WI38 (cell line): ENCODE data around the gene CEBPE.

Source experiments
- H3K4me3 ChIP-seq: 2 replicates; pipeline ENCODE4 v1.5.1; 2011; ENCODE audit warnings: low read depth, mild to moderate bottlenecking, control low read depth, low read length
- TF ChIP-seq, protein P1 (sequence below): IDR thresholded peaks from 2 replicates; pipeline ENCODE4 v1.5.1; 2012; ENCODE audit warnings: low read depth, mild to moderate bottlenecking, control low read depth, low read length

Gene CEBPE

DNA sequence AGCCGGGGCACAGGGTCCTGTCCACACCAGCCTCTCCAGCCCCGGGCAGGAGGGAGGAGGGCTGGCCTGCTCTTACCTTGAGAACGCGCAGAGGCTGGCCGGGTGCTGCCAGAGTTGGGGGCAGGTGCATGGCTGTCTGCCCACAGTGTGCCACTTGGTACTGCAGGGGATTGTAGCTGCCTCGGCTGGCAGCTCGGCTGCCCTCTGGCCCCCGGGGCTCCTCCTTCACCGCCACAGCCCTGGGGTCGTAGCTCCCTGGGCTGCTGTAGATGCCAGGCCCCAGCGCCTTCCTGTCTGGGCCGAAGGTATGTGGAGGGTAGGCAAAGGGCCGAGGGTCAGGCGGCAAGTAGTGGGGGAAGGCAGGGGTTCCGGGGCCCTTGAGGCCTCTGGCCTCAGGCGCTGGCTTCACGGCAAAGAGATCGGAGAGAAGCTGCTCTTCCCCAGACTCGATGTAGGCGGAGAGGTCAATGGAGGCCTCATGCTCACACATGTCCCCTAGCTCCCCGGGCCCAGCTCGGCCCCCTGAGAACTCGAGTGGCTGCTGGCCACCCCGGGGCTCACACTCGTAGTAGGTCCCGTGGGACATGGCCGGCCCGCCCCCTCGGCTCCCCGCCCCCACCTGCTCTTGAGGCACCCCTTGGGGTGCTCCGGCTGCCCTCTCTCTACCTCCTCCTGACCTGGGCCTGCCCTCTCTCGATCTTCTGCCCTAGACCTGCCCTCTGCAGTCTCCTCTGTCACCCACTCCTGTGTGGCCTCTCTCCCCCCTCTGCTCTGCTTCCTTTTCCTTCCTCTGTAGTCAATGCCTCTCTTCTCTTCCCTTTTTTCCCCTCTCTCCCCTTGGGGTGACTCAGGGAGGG lies at the start of gene CEBPE:
Gene CEBPE, minus strand, starts transcription at position 750 of the 857 bp plus-strand sequence. Its CDS starts 164 bp downstream, at position 586.
- TF ChIP-seq, protein P1, sequence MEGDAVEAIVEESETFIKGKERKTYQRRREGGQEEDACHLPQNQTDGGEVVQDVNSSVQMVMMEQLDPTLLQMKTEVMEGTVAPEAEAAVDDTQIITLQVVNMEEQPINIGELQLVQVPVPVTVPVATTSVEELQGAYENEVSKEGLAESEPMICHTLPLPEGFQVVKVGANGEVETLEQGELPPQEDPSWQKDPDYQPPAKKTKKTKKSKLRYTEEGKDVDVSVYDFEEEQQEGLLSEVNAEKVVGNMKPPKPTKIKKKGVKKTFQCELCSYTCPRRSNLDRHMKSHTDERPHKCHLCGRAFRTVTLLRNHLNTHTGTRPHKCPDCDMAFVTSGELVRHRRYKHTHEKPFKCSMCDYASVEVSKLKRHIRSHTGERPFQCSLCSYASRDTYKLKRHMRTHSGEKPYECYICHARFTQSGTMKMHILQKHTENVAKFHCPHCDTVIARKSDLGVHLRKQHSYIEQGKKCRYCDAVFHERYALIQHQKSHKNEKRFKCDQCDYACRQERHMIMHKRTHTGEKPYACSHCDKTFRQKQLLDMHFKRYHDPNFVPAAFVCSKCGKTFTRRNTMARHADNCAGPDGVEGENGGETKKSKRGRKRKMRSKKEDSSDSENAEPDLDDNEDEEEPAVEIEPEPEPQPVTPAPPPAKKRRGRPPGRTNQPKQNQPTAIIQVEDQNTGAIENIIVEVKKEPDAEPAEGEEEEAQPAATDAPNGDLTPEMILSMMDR = no peak
- H3K4me3 ChIP-seq = no peak within 1 kb of the TSS

DNA sequence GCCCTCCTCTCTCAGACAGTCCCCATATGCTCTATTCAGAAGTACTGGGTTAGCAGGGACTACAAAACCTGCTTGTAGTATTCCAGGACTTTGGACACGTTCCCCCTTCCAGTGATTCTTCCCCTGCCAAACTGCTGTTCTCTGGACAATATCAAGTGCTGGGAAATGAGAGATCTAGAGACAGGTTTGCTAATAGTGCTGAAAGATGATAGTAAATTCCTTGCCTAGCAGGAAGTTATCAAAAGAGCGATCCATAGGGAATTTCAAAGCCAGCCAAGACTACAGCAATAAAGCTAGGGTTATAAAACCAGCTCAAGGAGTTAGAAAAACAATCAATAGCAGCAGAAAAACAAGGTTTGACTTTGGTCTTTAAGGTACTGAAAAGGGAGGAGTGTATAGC lies 49.2 kb upstream of the CEBPE start:
- H3K4me3 ChIP-seq = no peak overlapping the region
- TF ChIP-seq, protein P1 = no peak

DNA sequence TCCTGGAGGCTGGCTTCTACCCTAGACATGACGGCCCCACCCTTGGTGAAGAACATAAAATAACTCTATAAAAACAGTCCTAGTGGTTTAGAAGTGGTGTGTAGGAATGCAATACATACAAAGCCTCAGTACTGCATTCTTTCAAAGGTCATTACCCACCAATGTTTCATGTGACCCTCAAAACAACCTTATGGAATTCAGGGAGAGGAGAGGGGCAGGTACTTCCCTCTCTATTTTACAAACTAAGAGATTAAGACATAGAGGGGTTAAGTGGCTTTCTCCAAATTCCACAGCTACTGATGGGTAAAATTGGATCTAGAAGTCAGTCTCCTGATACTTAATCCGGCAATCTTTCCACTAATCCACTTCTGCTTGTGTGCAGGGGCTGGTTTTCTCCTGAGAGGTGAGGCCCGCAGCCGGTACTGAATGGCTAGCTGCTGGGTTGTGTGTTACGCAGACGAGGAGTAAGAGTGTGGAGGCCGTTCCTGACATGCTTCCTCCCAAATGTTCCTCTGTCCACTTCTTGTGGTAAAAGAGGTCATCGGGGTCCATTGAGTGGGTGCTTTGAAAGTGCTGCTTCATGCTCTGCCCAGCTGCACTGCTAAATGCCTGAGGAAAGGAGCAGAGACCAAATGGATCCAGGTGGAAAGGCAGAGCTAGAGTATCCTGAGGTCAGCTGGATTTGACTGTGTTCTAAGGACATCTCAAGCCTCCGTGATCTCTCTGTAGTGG lies 48.2 kb upstream of the CEBPE start:
- no peak overlapping the region for H3K4me3 ChIP-seq
- TF ChIP-seq, protein P1 = no peak

DNA sequence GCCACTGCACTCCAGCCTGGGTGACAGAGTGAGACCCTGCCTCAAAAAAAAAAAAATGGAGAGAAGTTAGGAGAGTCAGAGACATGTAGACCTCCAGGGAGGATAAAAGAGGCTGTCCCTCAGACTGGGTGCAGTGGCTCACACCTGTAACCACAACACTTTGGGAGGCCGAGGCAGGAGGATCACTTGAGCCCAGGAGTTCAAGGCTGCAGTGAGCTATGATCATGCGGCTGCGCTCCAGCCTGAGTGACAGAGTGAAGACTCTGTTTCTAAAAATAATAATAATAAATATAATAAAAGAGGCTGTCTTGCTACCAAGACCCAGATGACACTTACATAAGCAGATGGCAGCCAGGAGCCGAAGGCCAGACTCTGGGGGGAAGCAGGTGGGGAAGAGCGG lies 45.9 kb upstream of the CEBPE start:
- TF ChIP-seq, protein P1 = no peak
- H3K4me3 ChIP-seq = no peak overlapping the region

DNA sequence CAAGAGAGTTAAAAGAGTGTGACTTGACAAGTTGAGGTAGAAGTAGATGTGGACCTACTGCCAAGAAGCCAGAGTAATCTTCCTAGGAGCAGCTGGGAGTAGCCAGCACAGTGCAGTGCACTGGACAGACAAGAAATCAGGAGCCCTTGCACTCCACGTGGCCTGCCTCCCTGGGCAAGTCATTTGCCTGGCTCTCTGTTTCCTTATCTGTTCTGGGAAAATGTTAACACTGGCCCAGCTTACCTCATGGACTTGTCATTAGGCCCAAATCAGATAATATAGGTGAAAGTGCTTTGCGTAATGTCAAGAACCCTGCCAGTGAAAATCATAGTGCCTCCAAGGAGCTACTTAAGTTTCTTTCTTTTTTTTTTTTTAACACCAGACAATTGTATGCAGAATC lies 45.2 kb upstream of the CEBPE start:
- TF ChIP-seq, protein P1 = no peak
- H3K4me3 ChIP-seq = no peak overlapping the region

DNA sequence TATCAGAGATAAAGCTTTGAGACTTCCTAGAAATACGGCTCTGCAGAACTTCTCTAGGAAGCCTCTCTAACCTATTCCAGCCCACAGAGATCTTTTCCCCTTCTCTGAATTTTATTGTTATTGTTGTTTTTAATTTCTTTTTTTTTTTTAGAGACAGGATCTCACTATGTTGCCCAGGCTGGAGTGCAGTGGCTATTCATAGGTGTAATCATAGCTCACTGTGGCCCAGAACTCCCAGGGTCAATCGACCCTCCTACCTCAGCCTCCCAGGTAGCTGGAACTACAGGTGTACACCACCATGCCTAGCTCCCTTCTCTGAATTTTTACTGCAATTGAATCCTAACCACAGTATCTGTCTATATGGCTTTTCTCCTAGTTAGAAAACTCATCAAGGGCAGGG lies 44.8 kb upstream of the CEBPE start:
- TF ChIP-seq, protein P1 = no peak
- H3K4me3 ChIP-seq = no peak overlapping the region

DNA sequence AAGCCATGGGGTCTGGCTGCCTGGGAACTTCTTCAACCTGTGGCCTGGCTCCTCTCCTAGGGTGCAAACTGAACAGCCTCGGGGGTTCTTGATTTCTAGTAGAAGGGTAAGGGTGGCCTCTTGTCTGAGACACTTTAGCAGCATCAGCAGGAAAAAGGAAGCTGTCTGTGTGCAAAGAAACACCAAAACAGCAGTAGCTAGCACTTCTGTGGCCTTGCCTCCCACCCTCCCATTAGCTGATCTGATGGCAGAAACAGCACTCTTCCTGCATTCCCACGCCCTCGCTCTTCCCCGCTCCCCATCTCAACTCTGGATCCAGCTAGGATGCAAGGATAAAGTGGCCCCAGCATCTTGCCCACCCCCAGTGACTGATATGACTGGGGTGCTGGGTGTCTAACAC lies 43.7 kb upstream of the CEBPE start:
- TF ChIP-seq, protein P1 = no peak
- no peak overlapping the region for H3K4me3 ChIP-seq
